ENCODE data around the gene AK8. TPM values are rescaled to one million over a fixed set of nuclear protein-coding genes. Genes with fewer than 3 reads are reported as not detected.

The AK8 gene
- total RNA-seq, 4 donors from 2014 or later: 0.27 to 1.3 TPM; not detected in 2

- no peaks in the 10 kb centered on the region for H3K9me3 ChIP-seq
- H3K27ac ChIP-seq: peak overlapping the region in 1 of 4 donors; percentile 14
- 47 to 52% methylated on average over 4 to 26 of the region's 27 CpGs for WGBS, 2 donors (ENCODE audit: low coverage in 1 of 2)
- intact Hi-C loops (cut with DNase I; ENCODE audit: low total_unique reads): no loop called here
- peaks cover 0 to 20% (median 11%) of the 10 kb centered on the region in 4 donors for H3K4me1 ChIP-seq
- peaks cover 27% of the 10 kb centered on the region for H3K27me3 ChIP-seq
- TF ChIP-seq EP300 (IDR thresholded peaks at IDR 0.05; ENCODE audit: low read depth): no peak
- TF ChIP-seq CTCF (IDR thresholded peaks at IDR 0.05): peak in 4 of 5 experiments; percentile 14 to 47 (median 31)
- no peaks in the 10 kb centered on the region for H3K36me3 ChIP-seq
- in situ Hi-C loops (cut with MboI; ENCODE audit: low pct_ligation_motif_present in 1 of 4, low pct_unique_long_range_greater_than_20kb in 1 of 4, low sequenced_read_pairs in 3 of 4): loop anchor here in 1 of 4 donors (5.0 kb wide), 1 partner anchor 292 kb away; no protein-coding TSS in a partner anchor
- no peak overlapping the region for H3K4me3 ChIP-seq
- peak; percentile 71 for DNase-seq
These were observed 79.0 kb downstream of the AK8 start for GRCh38 chr9:132798817-132799790.

- Histone ChIP-seq H3K9me3 (no peaks in the 10 kb centered on the region), H3K36me3 (no peaks in the 10 kb centered on the region), H3K4me1 (peaks cover 0 to 27% (median 13%) of the 10 kb centered on the region in 4 donors), H3K27me3 (peaks cover 20% of the 10 kb centered on the region), H3K27ac (no peak overlapping the region), H3K4me3 (no peak overlapping the region)
- TF ChIP-seq POLR2AphosphoS5 (IDR thresholded peaks at IDR 0.05) (no peak), CTCF (IDR thresholded peaks at IDR 0.05) (no peak), EP300 (IDR thresholded peaks at IDR 0.05; ENCODE audit: low read depth) (no peak), POLR2A (IDR thresholded peaks at IDR 0.05) (no peak)
- no peak for DNase-seq
- WGBS, 2 donors (ENCODE audit: low coverage in 1 of 2): 60 to 72% methylated on average over 3 to 15 of the region's 15 CpGs
- in situ Hi-C loops (cut with MboI; ENCODE audit: low pct_ligation_motif_present in 1 of 4, low pct_unique_long_range_greater_than_20kb in 1 of 4, low sequenced_read_pairs in 3 of 4) (loop anchor here in 1 of 4 donors (5.0 kb wide), 1 partner anchor 291 kb away; no protein-coding TSS in a partner anchor), intact Hi-C loops (cut with DNase I; ENCODE audit: low total_unique reads) (no loop called here)
These were observed 80.0 kb downstream of the AK8 start for GRCh38 chr9:132797861-132798659.

GRCh38 chr9:132795511-132796303 is 82.4 kb downstream of the AK8 start:
- intact Hi-C loops (cut with DNase I; ENCODE audit: low total_unique reads) (no loop called here), in situ Hi-C loops (cut with MboI; ENCODE audit: low pct_ligation_motif_present in 1 of 4, low pct_unique_long_range_greater_than_20kb in 1 of 4, low sequenced_read_pairs in 3 of 4) (loop anchor here in 1 of 4 donors (5.0 kb wide), 1 partner anchor 288 kb away; no protein-coding TSS in a partner anchor)
- Histone ChIP-seq H3K9me3 (no peaks in the 10 kb centered on the region), H3K4me3 (no peak overlapping the region), H3K27me3 (peaks cover 5% of the 10 kb centered on the region), H3K4me1 (peaks cover 0 to 27% (median 13%) of the 10 kb centered on the region in 4 donors), H3K27ac (no peak overlapping the region), H3K36me3 (no peaks in the 10 kb centered on the region)
- TF ChIP-seq EP300 (IDR thresholded peaks at IDR 0.05; ENCODE audit: low read depth): no peak
- TF ChIP-seq POLR2AphosphoS5 (IDR thresholded peaks at IDR 0.05): no peak
- TF ChIP-seq CTCF (IDR thresholded peaks at IDR 0.05): no peak
- no peak for TF ChIP-seq POLR2A (IDR thresholded peaks at IDR 0.05)
- WGBS, 2 donors (ENCODE audit: low coverage in 1 of 2): 85 to 89% methylated on average over 5 to 16 of the region's 16 CpGs
- no peak for DNase-seq

All from transverse colon (tissue), 4 donors.